ENCODE results near the gene ACY1.

ACY1 gene

GRCh38 chr3:51999846-52000245 is 16.5 kb downstream of the ACY1 start:
- no peak overlapping the region for H3K4me3 ChIP-seq (ENCODE audit: low read length)
- H3K4me1 ChIP-seq (ENCODE audit: control insufficient read depth, insufficient read depth, low read length), result peaks cover 6% of the 10 kb centered on the region
- no peak overlapping the region for H3K27ac ChIP-seq (ENCODE audit: low read depth, low read length)
- no peak overlapping the region for H3K9ac ChIP-seq (ENCODE audit: low read length)
- H3K27me3 ChIP-seq (ENCODE audit: control insufficient read depth, insufficient read depth, low read length), result peaks cover 3% of the 10 kb centered on the region
- H3K36me3 ChIP-seq (ENCODE audit: control insufficient read depth, insufficient read depth, low read length), result no peaks in the 10 kb centered on the region

GRCh38 chr3:52001443-52001974 is 18.2 kb downstream of the ACY1 start:
- Histone ChIP-seq H3K27ac (ENCODE audit: low read depth, low read length) (no peak overlapping the region), H3K4me3 (ENCODE audit: low read length) (no peak overlapping the region)

GRCh38 chr3:52002748-52003147 is 19.4 kb downstream of the ACY1 start:
- peaks cover 3% of the 10 kb centered on the region for H3K27me3 ChIP-seq (ENCODE audit: control insufficient read depth, insufficient read depth, low read length)
- no peak overlapping the region for H3K4me3 ChIP-seq (ENCODE audit: low read length)
- no peaks in the 10 kb centered on the region for H3K4me1 ChIP-seq (ENCODE audit: control insufficient read depth, insufficient read depth, low read length)
- no peaks in the 10 kb centered on the region for H3K36me3 ChIP-seq (ENCODE audit: control insufficient read depth, insufficient read depth, low read length)
- no peak overlapping the region for H3K27ac ChIP-seq (ENCODE audit: low read depth, low read length)
- H3K9ac ChIP-seq (ENCODE audit: low read length), result no peak overlapping the region

More at GRCh38 chr3:52001443-52001974, 18.2 kb downstream of the ACY1 start:
- Histone ChIP-seq H3K27me3 (ENCODE audit: control insufficient read depth, insufficient read depth, low read length) (peaks cover 3% of the 10 kb centered on the region), H3K4me1 (ENCODE audit: control insufficient read depth, insufficient read depth, low read length) (no peaks in the 10 kb centered on the region), H3K9ac (ENCODE audit: low read length) (no peak overlapping the region), H3K36me3 (ENCODE audit: control insufficient read depth, insufficient read depth, low read length) (no peaks in the 10 kb centered on the region)

DNA sequence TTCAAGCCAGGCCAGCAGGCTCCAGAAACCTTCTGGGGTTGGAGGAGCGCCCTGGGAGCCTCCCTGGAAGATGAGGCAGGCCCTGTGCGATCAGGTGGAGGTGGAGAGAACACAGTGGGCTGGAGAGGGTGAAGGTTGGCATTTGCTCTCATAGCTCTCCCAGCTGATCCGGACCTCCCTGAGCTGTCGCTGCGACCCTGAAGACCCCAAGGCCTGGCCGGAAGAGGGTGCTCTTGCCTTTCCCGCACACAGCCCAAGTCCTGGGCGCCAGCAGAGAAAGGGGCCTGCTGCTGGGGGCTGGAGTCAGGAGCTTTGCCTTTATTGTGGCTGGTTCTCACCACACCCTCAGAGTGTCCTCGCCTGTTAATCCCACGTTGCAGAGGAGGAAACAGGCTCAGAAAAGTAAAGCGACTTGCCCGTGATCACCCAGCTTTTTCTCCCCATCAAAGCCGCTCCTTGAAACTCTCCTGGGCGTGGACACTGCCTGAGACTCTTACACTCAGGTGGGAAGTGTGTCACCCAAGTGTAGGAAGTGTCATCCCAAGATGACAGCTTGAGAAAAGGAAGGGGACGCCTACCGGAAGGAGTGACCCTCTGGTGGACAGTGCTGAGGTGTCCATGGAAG is 20.9 kb downstream of the ACY1 start:
- Histone ChIP-seq H3K36me3 (ENCODE audit: control insufficient read depth, insufficient read depth, low read length) (no peaks in the 10 kb centered on the region), H3K27me3 (ENCODE audit: control insufficient read depth, insufficient read depth, low read length) (peaks cover 3% of the 10 kb centered on the region), H3K9ac (ENCODE audit: low read length) (no peak overlapping the region), H3K4me3 (ENCODE audit: low read length) (no peak overlapping the region), H3K27ac (ENCODE audit: low read depth, low read length) (no peak overlapping the region), H3K4me1 (ENCODE audit: control insufficient read depth, insufficient read depth, low read length) (no peaks in the 10 kb centered on the region)

DNA sequence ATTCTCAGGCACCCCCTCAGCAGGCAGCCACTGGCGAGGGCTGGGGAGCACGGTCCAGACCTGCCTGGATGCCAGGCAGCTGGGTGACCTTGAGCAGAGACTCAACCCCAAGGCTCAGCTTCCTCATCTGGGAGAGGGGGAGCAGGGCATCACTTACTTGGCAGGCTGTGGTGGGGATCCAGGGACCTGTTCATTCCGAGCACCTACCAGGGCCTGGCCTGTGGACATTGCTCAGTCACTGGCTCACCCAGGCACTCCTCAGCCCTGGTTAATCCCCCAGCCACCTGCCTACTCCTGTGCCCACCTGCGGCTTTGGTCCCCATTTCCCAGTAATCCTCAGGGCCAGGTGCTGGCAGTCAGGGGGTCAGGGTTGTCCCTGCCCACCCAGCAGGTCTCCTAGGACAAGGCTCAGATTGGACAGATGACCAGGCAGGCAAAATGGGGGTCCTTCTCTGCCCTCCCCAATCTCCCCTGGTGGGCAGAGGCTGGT is 21.6 kb downstream of the ACY1 start:
- H3K4me3 ChIP-seq (ENCODE audit: low read length), result no peak overlapping the region
- H3K9ac ChIP-seq (ENCODE audit: low read length), result no peak overlapping the region
- peaks cover 3% of the 10 kb centered on the region for H3K27me3 ChIP-seq (ENCODE audit: control insufficient read depth, insufficient read depth, low read length)
- H3K4me1 ChIP-seq (ENCODE audit: control insufficient read depth, insufficient read depth, low read length), result no peaks in the 10 kb centered on the region
- no peak overlapping the region for H3K27ac ChIP-seq (ENCODE audit: low read depth, low read length)
- H3K36me3 ChIP-seq (ENCODE audit: control insufficient read depth, insufficient read depth, low read length), result no peaks in the 10 kb centered on the region

DNA sequence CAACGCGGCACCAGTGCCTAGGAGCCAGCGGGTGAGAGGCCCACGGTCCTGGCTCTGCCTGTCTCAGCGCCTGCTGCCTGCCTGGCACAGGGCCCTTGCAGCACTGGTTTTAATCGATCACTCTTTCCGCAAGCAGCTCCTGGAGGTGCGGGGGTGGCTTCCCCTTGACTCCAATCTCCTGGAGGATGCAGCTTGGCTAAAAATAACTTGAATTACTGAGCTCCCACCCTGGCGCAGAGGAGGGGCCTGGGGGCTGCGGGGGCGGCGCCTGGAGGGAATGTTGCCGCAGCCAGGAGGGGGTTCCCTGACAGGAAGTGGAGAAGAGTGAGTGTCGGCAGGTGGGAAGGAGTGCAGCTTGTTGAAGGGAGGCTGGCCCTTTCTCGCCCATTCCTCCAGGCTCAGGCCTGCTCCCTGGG is 22.2 kb downstream of the ACY1 start:
- H3K9ac ChIP-seq (ENCODE audit: low read length), result no peak overlapping the region
- no peaks in the 10 kb centered on the region for H3K36me3 ChIP-seq (ENCODE audit: control insufficient read depth, insufficient read depth, low read length)
- no peaks in the 10 kb centered on the region for H3K4me1 ChIP-seq (ENCODE audit: control insufficient read depth, insufficient read depth, low read length)
- no peak overlapping the region for H3K4me3 ChIP-seq (ENCODE audit: low read length)
- H3K27me3 ChIP-seq (ENCODE audit: control insufficient read depth, insufficient read depth, low read length), result peaks cover 3% of the 10 kb centered on the region
- no peak overlapping the region for H3K27ac ChIP-seq (ENCODE audit: low read depth, low read length)

DNA sequence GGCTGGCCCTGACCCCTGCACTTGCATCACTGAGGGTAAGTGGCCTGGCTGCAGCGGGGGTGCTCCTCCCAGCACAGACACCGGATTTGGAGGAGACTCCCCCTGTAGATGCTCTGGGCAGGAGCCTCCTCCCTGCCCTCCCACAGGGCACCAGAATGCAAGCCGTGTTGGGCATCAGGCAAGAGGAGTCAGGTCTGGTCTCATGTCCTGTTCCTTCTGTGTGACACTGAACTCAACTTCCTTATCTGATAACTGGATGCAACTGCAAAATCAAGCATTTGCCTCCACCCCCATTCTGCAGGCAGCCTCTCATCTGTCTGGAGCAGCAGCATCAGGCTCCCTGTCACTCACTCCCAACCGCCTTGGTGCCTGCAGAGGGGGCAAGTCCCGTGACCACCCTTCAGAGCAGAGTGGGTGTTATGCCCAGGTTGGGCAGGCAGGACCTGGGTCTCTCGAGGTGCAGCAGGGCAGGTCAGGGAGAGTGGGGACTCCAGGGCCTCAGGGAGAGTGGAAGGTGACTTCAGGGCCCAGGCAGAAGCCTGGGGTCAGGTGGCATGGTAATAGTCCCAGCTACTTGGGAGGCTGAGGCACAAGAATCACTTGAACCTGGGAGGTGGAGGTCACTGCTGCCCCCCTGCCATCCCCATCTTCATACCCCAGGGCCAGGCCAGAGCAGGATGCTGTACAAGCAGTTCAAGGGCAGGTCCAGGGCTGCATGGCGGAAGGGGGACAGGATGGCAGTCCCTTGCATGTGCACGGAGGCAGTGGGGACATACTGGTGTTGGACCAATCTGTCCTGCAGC is 22.9 kb downstream of the ACY1 start:
- Histone ChIP-seq H3K4me3 (ENCODE audit: low read length) (no peak overlapping the region), H3K27me3 (ENCODE audit: control insufficient read depth, insufficient read depth, low read length) (peaks cover 3% of the 10 kb centered on the region), H3K9ac (ENCODE audit: low read length) (no peak overlapping the region), H3K27ac (ENCODE audit: low read depth, low read length) (no peak overlapping the region), H3K4me1 (ENCODE audit: control insufficient read depth, insufficient read depth, low read length) (no peaks in the 10 kb centered on the region), H3K36me3 (ENCODE audit: control insufficient read depth, insufficient read depth, low read length) (no peaks in the 10 kb centered on the region)

DNA sequence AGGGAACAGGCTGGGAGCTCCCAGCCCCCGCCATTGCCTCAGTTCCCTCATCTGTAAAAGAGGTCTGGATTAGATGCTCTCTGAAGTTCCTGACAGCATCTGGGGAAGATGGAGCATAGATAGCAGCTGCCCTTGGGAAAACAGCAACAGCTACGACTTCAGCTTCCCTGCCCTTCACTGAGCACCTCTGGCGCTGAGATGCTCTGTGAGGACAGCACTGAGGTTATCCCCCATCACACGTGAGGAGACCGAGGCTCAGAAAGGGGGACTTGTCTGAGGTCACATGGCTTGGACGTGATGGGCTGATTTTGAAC is 23.4 kb downstream of the ACY1 start:
- Histone ChIP-seq H3K9ac (ENCODE audit: low read length) (no peak overlapping the region), H3K27me3 (ENCODE audit: control insufficient read depth, insufficient read depth, low read length) (no peaks in the 10 kb centered on the region), H3K36me3 (ENCODE audit: control insufficient read depth, insufficient read depth, low read length) (no peaks in the 10 kb centered on the region), H3K4me1 (ENCODE audit: control insufficient read depth, insufficient read depth, low read length) (no peaks in the 10 kb centered on the region), H3K4me3 (ENCODE audit: low read length) (no peak overlapping the region), H3K27ac (ENCODE audit: low read depth, low read length) (no peak overlapping the region)

GRCh38 chr3:52007291-52007690 is 24.0 kb downstream of the ACY1 start:
- Histone ChIP-seq H3K9ac (ENCODE audit: low read length) (no peak overlapping the region), H3K36me3 (ENCODE audit: control insufficient read depth, insufficient read depth, low read length) (no peaks in the 10 kb centered on the region), H3K27me3 (ENCODE audit: control insufficient read depth, insufficient read depth, low read length) (no peaks in the 10 kb centered on the region), H3K27ac (ENCODE audit: low read depth, low read length) (no peak overlapping the region), H3K4me3 (ENCODE audit: low read length) (no peak overlapping the region), H3K4me1 (ENCODE audit: control insufficient read depth, insufficient read depth, low read length) (no peaks in the 10 kb centered on the region)

DNA sequence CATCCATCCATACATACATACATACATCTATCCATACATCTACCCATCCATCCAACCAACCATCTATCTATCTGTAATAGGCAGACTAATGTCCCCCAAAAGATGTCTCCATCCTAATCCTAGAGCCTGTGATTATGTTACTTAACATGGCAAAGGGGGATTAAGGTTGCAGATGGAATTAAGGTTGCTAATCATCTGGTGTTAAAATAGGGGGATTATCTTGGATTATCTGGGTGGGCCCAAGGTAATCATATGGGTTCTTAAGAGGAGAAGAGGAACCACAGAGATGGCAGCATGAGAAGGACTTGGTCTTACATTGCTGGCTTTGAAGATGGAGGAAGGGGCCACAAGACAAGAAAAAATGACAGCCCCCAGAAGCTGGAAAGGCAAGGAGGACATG is 27.1 kb downstream of the ACY1 start:
- Histone ChIP-seq H3K4me3 (ENCODE audit: low read length) (no peak overlapping the region), H3K27me3 (ENCODE audit: control insufficient read depth, insufficient read depth, low read length) (no peaks in the 10 kb centered on the region), H3K27ac (ENCODE audit: low read depth, low read length) (no peak overlapping the region), H3K9ac (ENCODE audit: low read length) (no peak overlapping the region), H3K36me3 (ENCODE audit: control insufficient read depth, insufficient read depth, low read length) (no peaks in the 10 kb centered on the region), H3K4me1 (ENCODE audit: control insufficient read depth, insufficient read depth, low read length) (no peaks in the 10 kb centered on the region)

GRCh38 chr3:52012699-52013098 is 29.4 kb downstream of the ACY1 start:
- no peak overlapping the region for H3K4me3 ChIP-seq (ENCODE audit: low read length)
- H3K4me1 ChIP-seq (ENCODE audit: control insufficient read depth, insufficient read depth, low read length), result no peaks in the 10 kb centered on the region
- no peak overlapping the region for H3K27ac ChIP-seq (ENCODE audit: low read depth, low read length)
- no peaks in the 10 kb centered on the region for H3K27me3 ChIP-seq (ENCODE audit: control insufficient read depth, insufficient read depth, low read length)
- no peaks in the 10 kb centered on the region for H3K36me3 ChIP-seq (ENCODE audit: control insufficient read depth, insufficient read depth, low read length)
- no peak overlapping the region for H3K9ac ChIP-seq (ENCODE audit: low read length)

- no peaks in the 10 kb centered on the region for H3K27me3 ChIP-seq (ENCODE audit: control insufficient read depth, insufficient read depth, low read length)
- no peaks in the 10 kb centered on the region for H3K4me1 ChIP-seq (ENCODE audit: control insufficient read depth, insufficient read depth, low read length)
- no peak overlapping the region for H3K9ac ChIP-seq (ENCODE audit: low read length)
- no peak overlapping the region for H3K4me3 ChIP-seq (ENCODE audit: low read length)
- no peaks in the 10 kb centered on the region for H3K36me3 ChIP-seq (ENCODE audit: control insufficient read depth, insufficient read depth, low read length)
- H3K27ac ChIP-seq (ENCODE audit: low read depth, low read length), result no peak overlapping the region
Measured at GRCh38 chr3:52013802-52014598, 30.7 kb downstream of the ACY1 start.
